ENCODE measurements around the gene DIP2C.
"Not testable (repeated sequence)": the region's sequence is repeated elsewhere in the genome, so short reads cannot be mapped to it uniquely, and the experiment has no call there.

DIP2C gene

DNA sequence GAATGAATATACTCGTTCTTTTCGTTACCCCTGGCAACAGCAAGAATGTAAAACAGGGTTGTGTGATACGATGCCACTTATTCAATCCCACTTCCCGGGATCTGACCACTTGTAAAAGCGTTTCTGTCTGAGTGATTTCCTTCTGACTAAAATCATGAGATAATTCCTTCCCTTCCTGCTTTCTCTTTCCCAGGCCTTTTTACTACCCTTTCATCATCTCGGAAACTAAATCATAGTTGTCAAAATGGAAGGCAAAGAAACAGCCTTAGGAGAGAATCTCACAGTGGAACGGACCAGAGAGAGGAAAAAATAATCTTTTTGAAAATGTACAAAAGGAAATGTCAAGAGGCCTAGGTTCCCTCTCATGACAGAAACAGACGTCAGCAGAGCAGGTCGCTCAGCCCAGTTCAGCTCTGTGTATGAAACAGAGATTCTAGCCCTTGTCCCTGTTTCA, 29.8 kb downstream of the DIP2C start:
- DNase-seq = no peak

DNA sequence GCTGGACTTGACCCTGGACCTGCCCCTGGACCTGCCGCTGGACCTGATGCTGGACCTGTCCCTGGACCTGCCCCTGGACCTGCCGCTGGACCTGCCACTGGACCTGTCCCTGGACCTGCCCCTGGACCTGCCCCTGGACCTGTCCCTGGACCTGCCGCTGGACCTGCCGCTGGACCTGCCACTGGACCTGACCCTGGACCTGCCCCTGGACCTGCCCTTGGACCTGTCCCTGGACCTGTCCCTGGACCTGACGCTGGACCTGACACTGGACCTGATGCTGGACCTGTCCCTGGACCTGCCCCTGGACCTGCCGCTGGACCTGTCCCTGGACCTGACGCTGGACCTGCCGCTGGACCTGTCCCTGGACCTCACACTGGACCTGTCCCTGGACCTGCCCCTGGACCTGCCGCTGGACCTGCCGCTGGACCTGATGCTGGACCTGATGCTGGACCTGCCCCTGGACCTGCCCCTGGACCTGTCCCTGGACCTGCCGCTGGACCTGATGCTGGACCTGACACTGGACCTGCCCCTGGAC, 31.6 kb downstream of the DIP2C start:
- DNase-seq = not testable (repeated sequence)

DNA sequence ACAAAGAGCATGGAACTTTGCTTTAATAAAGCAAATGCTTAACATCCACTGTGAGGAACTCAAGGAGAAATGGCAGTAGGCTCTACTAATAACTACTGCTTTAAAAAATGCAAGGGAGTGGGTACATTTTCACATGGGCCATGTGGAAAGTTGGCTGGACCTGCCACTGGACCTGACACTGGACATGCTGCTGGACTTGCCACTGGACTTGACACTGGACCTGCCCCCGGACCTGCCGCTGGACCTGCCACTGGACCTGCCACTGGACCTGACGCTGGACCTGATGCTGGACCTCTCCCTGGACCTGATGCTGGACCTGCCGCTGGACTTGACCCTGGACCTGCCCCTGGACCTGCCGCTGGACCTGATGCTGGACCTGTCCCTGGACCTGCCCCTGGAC, 32.6 kb downstream of the DIP2C start:
- no peak for DNase-seq

DNA sequence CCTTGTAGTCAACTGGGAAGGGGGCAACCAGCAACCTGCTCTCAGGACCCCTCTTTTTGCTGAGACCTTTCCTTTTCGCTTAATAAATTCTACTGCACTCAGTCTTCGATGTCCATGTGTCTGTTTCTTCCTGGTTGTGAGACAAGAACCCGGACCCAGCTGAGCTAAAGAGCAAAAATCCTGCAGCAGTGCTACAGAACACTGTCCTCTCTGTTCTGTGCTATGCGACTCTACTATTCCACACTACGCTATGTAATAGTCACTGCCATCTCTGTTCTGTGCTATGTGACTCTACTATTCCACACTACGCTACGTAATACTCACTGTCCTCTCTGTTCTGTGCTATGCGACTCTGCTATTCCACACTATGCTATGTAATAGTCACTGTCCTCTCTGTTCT, 34.3 kb downstream of the DIP2C start:
- DNase-seq = no peak

DNA sequence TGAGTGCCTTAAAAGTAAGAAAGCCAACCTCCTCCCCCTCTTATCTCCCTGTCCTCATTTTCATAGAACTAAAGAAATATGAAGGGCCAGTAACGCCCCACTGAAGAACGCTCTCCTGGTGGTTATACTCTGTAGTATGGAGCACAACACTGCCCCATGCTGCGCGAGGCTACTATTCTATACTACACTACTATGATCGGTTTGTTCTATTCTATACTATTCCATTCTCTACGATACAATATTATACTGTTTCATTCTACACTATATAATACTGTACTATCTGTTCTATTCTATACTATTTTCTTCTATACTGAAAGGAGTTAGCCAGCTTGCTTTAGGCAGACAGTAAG, 34.8 kb downstream of the DIP2C start:
- DNase-seq = no peak

DNA sequence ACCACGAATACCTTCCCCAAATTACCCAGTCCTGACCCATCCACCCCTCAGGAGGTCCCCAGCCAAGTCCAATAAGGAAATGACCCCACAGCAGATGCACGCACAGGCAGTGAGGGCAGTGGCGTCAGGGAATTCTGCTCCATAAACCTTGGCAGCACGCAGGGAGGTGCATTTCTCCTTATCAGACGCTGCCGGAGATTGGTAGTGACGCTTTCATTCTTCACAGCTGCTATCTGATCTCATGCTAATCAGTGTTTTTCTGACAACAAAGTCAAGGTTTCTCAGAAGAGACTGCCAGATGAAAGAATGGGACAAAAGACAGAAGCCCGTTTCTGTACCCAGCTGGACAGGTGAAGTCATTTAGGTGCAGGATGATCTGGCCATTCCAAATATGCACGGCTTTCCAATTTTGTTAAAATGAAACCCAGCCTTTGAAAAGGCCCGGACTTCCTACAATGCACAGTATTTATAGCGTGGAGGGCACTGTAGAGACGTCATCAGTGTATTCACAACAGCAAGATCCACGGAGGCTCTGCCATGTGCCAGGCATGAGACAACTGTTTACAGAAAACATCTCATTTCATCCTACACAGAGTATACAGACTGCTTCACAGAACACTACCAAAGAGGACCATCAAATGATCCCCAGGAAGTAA, 35.3 kb downstream of the DIP2C start:
- no peak for DNase-seq

DNA sequence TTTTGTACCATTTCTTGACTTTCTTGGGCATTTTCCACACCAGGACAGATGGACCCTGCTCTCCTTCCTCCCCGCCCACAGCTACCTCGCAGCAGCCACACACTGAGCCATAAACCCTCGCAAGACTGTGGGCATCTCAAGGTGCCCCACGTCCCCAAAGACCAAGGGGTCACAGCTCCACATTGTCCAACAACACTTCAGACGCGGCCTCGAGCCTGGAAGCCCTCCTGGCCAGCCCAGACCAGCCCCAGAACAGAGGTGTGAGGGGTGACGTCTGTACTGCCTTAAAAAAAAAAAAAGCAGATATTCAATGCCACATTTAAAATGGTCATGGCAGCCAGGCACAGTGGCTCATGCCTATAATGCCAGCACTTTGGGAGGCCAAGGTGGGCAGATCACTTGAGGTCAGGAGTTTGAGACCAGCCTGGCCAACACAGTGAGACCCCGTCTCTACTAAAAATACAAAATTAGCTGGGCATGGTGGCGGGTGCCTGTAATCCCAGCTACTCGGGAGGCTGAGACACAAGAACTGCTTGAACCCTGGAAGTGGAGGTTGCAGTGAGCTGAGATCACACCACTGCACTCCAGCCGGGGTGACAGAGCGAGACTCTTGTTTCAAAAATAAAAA, 36.5 kb downstream of the DIP2C start:
- DNase-seq = not testable (repeated sequence)

DNA sequence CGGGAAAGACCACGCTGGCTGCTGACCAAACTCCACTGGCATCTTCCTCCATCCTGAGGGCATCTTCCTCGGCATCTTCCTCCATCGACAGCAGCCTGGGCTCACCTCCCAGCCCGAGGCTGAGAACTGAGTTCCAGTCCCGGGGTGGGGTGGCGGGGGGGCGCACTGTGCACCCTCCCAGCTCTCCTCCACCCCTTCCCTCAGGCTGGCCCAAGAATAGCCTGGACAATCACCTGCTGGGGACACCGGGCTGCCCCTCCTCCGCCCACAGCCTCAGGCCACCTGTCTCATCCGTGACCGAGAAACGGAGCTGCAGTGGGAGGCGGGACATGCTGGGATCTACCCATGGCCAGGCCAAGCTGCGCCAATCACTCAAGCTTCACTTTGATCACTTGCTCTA, 37.2 kb downstream of the DIP2C start:
- DNase-seq = no peak

DNA sequence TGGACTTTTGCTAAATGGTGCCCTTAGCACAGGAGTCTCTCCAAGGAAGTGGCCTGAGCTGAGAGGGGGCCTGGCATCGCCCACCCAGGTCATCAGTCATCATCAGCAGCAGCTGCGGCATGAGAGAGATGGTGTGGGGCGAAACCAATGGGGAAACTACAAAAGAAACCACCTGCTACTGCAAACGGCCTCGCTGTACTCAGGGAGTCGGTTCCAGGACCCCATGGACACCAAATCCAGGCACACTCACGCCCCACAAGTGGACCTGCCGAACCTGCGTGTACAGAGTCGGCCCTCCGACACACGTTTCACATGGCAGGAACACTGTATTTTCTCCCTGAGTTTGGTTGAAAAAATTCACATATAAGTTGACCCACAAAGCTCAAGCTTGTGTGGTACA, 37.8 kb downstream of the DIP2C start:
- DNase-seq = no peak

DNA sequence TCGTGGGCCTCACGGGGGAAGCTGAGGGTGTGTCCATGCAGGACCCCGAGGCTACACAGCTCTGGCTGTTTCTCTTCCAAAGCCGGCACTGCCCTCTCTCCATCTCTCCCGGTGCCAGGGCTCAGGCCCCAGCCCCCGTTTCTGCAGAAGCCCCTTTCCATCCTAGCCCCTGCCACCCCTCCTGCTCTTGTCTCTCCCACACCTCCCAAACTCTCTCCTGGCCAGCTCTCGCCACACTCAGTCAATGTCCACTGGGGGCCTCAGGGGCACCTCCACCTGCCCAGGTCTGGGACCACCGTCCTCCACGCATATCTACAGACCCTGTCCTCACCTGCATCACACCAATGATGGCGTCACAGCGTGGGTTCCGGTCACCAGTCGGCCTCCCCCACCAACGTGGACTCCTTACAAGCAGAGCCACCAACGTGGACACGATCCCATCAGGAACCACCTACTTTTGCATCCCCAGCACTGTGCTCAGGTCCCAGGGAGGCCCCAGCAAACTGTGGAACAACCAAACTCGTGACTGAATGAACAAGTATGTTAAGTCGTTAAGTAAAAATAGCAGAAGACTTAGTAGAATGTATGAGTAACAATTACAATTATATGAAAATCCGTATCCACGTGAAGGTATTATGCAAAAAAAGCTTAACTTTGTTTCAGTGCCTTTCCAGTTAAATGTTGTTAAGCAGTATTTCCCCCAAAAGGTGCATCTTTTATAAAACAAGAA, 38.4 kb downstream of the DIP2C start:
- DNase-seq = no peak

DNA sequence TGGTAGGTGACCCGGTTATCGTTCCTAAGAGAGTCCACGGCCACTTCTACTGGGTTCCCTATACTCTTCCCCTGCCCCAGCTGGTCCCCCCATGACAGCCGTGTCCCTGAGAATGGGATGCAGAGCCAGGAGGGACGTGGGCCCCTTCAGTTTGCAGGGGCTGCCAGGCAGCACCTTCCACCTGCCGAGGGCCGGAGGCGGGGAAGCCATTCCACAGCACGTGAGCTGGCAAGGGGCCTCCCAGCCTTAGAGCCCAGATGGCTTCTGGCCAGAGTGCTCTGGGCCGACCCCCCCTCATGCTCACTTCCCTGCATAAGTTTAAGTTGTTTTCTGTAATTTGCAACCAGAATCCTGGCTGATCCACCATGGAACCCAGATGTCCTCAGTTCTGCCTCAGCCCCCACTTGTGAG, 39.0 kb downstream of the DIP2C start:
- DNase-seq = no peak

DNA sequence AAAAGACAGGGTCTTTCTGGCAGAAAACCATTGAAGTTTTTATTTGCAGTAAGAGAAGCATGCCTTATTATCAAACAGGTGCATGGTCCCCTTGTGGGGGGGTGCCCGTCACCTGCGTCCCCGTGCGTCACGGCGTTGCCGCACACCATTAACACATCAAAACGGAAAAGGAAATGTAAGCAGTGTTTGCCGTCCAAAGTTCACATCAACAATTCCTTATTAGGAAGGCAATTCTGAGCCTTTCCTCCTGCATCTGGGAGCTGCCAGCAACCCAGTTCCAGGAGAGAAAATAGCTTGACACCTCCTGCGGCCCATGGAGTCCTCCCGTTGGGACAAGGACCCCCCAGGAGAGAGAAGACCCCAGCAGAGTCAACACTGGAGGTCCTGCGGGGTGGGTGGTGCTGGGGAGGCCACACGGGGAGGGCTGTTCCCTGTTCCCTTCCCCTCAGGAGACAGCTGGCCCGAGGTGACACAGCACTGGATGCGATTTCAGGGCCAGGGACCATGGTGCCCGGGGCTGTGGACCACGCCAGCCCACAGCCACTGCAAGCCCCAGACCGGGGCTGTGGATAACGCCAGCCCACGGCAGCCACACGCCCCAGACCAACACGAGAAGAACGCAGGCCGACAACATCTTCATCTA, 39.5 kb downstream of the DIP2C start:
- no peak for DNase-seq

DNA sequence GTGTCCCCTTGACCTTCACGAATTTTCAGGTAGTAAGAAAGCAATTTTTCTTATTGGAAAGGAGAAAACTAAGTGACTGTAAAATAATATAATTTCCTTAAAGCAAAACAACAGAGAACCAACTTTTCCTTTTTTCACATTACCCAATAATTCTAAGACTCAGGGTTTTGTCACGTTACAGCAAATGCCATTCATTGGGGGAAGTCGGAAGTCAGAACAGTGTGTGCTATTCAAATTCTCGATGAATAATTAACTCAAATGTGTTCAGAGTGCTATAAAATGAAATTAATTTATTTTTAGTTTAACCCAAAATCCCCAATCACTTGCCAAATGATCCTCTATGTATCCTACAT, 40.0 kb downstream of the DIP2C start:
- DNase-seq = no peak

DNA sequence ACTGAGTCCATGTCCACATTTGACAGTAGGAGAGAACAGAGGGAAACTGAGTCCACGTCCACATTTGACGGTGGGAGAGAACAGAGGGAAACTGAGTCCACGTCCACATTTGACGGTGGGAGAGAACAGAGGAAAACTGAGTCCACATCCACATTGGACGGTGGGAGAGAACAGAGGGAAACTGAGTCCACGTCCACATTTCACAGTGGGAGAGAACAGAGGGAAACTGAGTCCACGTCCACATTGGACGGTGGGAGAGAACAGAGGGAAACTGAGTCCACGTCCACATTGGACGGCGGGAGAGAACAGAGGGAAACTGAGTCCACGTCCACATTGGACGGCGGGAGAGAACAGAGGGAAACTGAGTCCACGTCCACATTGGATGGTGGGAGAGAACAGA, 42.4 kb downstream of the DIP2C start:
- DNase-seq = not testable (repeated sequence)

DNA sequence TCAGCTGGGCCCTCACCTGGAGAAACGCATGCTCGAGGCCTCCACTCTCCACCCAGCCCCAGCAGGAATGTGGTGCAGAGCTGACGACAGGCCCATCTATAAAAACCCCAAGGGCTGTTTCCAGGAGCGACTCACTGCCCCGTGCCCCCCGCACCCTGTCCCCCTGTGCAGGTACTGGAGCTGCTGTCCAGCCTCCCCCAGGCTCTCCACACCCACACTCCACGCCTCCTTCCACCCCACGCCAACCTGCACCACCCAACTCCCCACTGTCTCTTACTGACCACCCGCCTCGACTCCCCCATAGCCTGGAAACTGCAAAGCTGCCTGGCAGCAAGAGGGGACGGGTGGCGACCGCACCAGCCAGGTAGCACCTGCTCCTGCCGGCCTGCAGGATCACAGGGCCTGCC, 43.3 kb downstream of the DIP2C start:
- no peak for DNase-seq

DNA sequence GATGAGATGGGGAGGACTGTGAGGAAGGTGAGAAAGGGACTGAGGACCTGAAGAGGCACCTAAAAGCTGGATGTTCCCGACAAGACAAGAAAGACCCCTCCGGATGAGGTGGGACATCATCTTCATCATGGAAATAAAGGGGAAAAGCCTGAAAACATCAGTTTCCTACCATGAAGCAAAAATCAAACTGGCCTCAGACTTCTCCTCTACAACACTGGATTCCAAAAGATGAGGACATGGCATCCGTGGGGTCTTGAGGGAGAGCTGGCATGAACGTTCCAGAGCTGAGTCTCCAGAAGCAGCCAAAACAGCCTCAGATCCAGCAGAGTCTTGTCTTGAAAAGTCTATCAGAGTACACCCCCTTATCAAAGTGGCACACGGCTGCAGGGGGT, 44.5 kb downstream of the DIP2C start:
- DNase-seq = no peak

DNA sequence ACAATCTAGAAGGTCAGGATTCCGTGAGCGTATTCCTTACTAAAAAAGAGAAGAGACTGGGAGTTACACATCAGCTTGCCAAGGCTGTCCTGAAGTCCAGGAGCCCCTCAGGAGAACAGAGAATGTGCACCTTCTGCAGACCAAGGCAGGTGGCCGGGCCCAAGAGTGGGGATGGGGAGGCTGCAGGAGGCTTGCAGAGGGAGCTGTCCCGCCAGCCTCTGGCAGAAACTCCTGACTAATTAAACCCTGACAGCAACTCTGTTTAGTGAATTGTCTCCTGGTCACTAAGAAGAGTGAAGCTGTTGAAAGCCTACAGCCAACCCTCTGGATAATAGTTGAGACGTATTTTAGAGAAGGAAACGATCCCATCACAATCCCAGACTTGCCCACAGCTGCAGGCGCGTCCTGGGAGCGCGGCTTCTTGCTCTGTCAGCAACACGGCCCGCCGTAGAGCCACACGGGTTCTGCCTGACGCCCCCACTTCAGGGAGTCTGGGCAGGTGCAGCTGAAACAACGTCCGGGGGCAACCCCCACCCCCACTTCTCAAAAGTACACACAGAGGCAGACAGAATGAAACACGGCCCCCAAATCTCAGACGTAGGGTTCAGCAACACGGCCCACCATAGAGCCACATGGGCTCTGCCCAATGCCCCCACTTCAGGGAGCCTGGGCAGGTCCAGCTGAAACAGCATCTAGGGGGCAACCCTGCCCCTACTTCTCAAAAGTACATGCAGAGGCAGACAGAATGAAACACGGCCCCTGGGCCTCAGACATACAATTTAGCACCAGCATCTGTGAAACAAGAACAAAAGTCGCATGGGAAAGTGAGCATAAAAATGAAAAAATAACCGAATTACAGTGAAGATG, 45.2 kb downstream of the DIP2C start:
- no peak for DNase-seq

DNA sequence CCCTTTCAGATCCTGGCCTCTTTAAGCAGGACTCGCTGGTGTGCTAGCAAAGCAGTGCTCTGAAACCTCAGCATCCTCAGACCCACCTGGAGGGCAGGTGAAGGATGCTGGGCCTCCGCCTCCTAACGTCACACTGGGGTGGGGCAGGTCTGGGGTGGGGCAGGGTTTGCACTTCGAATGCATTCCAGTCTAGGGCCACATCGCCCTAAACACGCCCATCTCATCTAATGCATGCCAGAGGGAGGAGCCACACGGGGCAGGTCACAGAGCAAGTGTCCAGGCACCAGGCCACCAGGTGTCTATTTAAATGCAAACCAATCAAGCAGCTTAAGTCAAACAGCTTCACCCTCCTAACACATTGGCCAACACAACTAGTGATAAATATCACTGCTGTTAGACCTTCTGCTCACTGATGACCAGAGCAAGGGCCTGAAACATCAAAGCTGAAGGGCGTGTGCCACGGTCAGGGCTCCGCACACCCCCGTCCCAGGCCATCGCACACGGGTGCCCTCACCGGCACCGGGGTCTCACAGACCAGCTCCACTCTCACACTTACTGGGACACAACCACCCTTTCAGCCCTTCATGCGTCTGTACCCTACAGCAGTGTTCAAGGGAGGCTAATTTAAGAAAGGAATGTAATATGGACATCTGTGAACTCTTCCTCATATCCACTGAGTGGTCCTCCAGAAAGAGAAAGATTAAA, 47.1 kb downstream of the DIP2C start:
- no peak for DNase-seq

DNA sequence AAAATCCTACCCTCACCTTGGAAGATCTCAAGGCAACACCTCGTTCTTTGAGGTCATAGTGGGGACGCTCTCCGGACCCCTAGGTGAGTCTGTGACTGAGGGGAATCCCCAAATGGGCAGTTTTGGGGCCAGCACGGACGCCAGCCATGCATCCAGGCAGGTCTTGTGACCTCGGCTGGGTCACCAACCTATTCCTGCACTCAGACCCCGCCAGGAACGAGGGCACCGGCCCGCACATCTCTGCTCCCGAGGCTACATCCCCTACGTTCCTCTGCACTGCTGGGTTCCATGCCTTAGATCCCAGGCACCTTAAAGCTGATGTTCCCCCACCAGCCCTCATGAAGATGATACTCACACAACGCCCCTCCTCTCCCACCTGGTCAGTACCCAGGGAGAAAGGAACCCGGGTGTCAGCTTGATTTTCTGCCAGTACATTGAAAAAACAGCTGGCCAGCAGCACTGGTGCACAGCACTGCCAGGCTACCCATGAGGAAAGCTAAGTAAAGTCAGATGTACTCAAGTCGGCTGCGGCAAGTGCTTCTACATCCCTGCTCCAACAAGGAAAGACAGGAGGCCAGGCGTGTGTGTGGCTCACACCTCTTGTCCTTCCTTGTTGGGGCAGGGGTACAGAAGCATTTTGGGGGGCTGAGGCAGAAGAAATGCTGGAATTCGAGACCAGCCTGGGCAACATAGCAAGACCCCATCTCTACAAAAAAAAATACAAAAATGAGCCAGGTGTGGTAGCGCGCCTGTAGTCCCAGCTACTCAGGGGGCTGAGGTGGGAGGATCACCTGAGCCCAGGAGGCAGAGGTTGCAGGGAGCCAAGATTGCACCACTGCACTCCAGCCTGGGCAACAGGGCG, 48.1 kb downstream of the DIP2C start:
- DNase-seq = no peak

DNA sequence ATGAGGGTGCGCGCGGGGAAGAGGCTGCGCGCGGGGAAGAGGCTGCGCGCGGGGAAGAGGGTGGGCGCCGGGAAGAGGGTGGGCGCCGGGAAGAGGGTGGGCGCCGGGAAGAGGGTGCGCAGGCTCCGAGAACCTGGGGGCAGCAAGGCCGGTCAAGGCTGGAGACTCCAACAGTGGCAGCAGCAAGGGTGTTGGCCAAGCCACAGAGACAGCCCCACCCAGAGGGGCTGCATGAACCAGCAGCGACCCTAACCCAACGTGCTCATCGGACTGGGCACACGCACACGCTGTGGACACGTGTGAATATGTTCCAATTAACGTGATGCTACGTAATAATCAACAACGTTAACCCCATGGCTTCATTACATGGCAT, 48.8 kb downstream of the DIP2C start:
- DNase-seq = no peak

All from activated CD8-positive, alpha-beta memory T cell treated with anti-CD3 and anti-CD28 coated beads for 24 hours (primary cell).